ENCODE data around the gene NR3C2.

NR3C2 gene

DNA sequence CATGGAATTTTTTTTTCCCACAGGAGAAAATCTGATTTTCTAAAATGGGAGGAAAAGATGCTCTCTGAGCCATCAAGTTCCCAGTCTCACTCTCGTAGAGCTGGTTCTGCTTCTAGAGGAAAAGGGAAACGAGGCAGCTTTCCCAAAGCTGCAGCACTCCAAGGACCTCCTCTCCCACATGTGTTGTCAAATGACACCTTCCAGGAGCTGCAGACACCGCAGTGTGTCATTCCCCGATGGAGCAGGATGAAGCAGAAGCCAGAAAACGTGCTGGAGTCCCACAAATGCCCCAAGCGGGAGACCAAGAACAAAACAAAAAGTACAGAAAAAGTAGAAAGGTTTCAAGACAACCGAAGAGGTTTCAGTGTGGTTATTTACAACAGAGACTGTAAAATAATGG lies 362.3 kb downstream of the NR3C2 start:
- no peak for DNase-seq (ENCODE audit: low read depth in 2 of 2, low spot score in 1 of 2)

DNA sequence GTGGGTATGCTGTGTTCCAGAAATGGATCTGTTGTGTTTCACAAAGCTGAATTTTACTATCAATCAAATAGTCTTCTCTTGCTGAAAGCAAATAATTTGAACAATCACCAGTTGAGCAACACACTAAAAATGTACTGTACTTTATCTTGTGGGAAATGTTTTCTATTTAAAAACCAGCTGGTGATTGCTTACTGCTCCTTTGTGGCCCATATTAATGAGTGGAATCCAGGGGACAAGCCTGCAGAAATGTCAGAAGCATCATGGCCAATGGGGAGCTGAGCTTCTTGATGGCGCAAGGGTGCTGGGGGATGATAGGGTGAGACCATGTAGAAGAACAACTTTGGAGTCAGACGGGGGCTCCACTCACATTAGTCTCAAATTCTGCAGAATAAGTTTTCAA lies 364.2 kb downstream of the NR3C2 start:
- no peak for DNase-seq (ENCODE audit: low read depth in 2 of 2, low spot score in 1 of 2)

DNA sequence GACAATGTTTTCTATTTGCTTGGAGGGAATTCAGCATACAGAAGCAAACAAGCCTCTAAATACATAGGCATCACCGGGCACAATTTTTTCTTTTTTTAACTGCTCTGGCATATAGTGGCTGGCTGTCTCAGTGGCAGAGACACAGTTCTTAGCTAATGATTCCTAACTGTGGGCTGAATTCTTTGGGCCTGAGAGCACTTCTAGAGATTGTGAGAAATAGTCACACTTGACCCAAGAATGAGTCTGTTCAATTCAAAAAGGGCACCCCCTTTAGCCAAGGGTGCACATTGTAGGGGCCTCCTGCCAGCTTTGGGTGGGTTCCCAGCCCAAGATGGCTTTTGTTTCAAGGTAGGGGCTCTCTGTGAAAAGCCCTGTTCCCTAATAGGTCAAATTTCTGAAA lies 364.6 kb downstream of the NR3C2 start:
- DNase-seq (ENCODE audit: low read depth in 2 of 2, low spot score in 1 of 2) = no peak

DNA sequence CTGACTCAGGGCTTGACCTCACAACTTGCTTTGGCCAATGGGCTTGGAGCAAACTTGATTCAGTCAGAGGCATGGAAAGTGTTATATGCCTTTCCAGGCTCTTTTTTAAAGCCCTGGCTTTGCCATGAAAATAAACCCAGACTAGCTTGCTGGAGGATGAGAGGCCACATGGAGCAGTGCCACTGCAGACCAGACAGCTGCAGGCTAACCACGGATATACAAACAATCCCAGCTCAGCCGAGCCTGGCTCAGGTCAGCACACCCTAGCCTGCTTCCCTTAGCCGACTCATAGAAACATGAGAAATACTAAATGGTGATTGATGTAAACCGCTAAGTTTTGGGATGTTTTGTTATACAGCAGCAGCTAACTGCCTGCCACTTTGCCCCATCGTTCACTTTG lies 365.2 kb downstream of the NR3C2 start:
- no peak for DNase-seq (ENCODE audit: low read depth in 2 of 2, low spot score in 1 of 2)

DNA sequence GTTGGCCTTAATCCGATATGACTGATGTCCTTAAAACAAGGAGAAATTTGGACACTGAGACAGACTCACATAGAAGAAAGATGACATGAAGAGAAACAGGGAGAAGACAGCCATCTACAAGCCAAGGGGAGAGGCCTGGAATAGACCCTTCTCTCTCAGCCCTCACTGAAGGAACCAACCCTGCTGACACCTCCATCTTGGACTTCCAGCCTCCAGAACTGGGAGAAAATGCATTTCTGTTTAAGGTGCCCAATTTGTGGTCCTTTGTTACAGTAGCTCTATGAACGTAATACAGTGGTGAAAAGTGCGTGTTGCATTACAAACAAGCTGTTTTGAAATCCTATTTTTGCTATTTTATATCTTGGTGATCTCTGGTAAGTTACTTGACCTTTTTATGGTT lies 366.8 kb downstream of the NR3C2 start:
- DNase-seq (ENCODE audit: low read depth in 2 of 2, low spot score in 1 of 2) = no peak

DNA sequence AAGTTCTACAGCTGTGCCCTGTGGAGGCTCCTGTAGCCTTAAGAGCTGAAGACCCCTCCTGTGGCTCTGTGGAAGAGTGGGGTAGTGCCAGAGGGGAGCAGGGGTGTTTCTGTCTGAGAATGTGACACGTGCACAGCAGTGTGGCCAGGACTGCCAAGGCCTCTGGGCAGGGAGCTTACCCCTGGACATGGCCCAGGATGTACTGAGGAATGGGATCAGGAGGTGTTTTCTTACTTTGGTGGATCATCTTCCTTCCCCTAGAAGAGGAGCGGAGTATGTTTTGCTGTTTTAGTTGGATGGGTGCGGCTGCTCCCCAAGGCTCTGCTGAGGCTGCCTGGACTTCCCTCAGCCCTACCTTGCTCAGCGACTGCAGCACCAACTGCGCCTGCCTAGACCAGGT lies 367.8 kb downstream of the NR3C2 start:
- no peak for DNase-seq (ENCODE audit: low read depth in 2 of 2, low spot score in 1 of 2)

DNA sequence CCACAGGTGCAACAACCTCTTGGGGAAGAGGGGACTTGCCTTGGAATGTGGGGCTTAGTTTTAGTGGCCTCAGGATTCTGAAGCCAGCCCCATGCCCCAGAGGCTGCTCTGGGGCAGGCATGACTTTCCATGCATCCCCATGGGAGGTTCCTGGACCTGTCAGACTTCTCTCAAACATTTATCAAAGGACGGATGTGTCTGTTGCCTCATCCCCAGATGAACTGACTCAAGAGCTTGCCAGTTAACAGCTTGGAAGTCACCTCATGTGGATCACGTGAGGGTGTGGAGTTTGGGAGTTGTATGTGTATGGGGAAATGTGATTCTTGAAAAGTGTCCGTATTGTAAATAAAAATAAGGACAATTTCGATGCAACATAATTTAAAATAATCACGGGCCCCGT lies 368.9 kb downstream of the NR3C2 start:
- no peak for DNase-seq (ENCODE audit: low read depth in 2 of 2, low spot score in 1 of 2)

DNA sequence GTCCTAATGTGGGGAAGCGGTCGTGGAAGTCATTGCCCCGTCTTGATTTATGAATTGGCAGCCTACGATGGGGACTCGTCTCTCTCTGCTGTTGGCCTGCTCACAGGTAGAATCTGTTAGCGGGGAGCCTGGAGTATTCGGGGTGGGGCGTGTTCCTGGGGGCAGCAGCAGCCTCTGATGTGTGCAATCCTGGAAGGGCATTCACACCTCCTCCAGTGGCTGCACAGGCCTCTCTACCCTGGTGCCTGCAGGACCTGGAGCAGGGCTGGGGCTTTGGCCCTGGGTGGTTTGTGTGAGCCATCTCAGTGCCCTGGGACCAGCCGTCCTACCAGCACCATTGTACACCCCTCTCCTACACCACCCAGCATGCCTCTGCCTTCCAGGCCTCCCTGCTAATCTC lies 369.4 kb downstream of the NR3C2 start:
- DNase-seq (ENCODE audit: low read depth in 2 of 2, low spot score in 1 of 2) = no peak

DNA sequence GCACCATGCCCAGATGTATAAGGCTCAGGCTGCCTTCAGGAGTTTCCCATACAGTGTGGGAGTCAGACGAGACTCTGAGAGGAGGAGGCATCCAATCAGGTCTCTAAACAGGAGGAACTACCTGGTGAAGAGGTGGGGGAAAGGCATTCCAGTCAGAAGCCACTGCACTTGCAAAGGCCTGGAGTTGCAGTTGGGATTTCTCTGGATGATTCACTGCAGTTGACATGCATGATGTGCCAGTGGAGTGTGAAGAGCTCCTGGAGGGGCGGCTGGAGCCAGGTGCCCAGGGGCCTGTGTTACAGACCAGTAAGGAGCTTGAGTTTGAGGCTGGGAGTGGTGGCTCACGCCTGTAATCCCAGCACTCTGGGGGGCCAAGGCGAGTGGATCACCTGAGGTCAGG lies 371.2 kb downstream of the NR3C2 start:
- no peak for DNase-seq (ENCODE audit: low read depth in 2 of 2, low spot score in 1 of 2)

DNA sequence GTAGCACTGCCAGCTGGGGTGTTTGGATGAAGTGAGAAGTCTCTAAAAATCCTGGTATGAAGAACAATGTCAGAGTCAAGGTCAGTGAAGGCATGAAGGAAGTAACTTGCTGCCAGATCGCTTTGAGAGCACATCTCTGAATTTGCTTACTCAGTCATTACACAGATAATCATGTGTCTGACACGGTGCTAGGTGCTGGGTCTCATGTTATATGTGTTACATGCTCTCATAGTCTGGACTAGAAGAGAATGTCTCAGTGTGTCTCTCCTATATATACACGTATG lies 372.4 kb downstream of the NR3C2 start:
- DNase-seq (ENCODE audit: low read depth in 2 of 2, low spot score in 1 of 2) = no peak

DNA sequence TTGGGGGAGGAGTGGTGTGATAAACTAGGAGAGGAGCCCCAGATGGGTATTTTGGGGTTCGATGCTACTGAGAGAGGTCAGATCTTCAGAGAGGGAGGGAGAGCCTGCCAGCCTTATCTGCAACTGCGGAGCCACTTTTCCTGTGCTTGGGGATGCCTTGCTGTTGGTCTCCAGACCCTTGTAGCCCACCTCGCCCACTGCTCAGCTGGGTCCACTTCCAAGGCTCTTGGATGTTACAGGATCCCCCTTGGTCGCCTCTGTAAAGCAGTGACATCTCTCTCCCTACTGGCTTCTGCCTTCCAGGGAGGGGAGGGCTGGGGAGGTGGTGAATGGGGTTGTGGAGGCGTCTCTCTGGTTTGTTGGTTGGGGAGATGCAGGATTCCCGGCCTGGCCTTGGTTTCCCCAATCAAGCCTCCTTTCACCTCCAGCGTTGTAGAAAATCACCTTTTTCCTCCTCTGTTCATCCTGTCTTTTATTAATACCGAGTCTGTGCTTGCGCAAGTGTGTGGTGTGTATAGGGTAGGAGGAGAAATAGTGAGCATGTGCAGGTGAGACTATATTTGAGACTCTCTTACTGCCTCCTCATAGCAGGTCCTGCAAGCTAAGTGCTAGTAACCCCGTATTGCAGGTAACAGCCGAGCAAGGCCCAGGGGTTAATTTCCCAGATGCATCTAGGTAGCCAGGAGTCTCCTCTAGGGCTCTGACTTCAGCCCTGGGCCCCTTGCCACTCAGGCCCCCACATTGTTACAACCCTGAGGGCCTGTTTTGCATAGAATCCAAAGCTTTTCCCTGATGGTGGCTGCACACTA lies 372.9 kb downstream of the NR3C2 start:
- no peak for DNase-seq (ENCODE audit: low read depth in 2 of 2, low spot score in 1 of 2)

DNA sequence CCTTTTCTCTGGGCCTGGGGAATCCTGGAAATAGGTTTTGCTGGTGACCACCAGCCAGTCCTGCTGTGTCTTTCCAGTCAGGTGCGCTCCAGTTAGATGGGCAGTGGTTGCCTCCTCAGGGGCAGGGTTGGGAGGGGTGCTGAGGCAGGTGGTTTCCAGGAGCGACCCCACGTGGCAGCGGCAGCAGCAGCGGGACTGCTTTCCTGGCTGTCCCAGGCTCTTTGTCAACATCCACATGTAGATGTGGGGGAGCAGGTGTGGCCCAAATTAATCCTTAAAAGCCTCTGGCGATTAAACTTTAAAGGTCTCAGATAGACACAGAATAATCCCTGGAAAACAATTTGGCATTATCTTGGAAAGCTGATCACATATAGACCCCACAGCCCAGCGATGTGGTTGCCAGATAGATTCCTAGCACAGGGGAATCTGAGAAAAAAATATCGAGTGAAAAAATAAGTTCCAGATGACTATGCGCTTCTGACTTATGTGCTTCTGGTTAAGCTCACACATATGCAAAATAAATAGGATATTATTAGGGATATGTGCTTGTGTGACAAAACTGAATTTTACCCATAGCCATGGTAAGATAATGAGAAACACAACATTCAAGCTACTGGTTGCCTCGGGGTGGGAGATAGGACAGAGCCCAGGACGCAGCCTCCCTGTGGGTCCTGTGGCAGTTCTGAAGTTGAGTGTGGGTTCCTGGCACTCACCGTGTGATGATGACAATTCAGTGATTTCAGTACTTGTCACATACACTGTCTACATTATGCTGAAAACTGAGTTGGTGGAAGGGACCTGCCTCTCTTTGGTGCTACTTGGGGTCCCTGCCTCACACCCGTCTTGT lies 373.9 kb downstream of the NR3C2 start:
- no peak for DNase-seq (ENCODE audit: low read depth in 2 of 2, low spot score in 1 of 2)

DNA sequence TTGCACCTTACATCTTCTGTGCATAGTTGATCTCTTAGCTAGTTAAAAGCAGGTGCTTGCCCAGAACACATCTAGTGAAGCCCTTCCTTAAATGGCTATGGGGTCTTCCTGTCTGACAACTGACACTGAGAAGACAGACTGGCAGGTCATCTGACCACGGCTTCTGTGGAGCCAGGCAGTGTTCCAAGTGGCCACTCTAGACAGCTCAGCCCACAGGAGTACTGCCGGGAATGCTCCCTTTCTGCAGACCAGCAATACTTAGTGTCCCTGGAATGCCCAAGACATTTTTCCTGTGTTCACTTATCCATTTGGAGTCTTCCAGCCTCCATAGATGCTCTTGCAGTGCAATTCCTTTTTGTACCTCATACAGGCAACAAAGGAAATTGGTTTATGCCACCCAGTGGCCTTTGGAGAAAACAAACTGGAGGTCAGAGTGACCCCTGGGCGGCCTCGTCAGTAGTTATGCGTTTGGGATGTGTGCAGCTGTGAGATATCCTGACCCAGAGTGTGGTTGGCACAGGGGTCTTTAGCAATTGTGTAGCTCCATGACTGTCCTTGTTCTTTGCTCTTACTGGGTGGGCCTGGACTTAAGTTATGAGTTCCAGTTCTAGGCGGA lies 374.8 kb downstream of the NR3C2 start:
- no peak for DNase-seq (ENCODE audit: low read depth in 2 of 2, low spot score in 1 of 2)

DNA sequence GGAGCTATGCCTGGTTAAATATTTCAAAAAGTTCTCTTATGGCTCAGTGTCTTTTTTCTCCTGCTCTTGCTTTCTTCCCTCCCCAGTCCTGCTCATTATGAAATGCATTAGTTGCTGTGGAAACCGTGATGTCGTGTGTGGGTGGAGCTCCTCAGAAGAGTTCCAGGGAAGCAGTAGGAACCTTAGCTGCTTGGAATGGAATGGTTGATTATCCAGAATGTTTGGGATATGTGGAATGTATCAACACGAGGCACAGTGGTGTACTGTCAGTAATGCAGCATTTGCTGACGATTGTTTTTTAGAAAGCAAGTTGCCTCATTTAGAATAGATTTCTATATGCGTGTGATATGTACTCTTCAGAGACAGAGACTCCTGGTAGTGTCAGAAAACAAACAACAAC lies 377.1 kb downstream of the NR3C2 start:
- DNase-seq (ENCODE audit: low read depth in 2 of 2, low spot score in 1 of 2) = no peak

DNA sequence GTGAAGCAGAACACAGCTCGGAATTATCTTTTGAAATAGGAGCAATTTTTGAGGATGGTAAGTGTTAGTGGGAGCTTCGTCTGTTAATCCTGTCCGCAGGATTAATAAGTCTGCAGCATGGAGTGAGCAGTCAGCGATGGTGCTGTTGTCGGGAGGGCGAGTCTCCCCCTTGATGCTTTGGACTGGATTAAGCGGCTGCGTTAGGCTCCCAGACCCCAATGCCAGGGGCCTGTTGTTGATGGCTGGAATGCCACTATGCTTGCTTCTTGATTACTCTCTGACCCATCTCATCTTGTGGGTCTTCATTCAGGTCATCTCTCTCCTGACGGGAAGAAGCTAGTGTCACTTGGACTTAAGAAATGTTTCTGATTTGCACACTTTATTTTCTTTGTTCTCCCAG lies 377.8 kb downstream of the NR3C2 start:
- no peak for DNase-seq (ENCODE audit: low read depth in 2 of 2, low spot score in 1 of 2)

DNA sequence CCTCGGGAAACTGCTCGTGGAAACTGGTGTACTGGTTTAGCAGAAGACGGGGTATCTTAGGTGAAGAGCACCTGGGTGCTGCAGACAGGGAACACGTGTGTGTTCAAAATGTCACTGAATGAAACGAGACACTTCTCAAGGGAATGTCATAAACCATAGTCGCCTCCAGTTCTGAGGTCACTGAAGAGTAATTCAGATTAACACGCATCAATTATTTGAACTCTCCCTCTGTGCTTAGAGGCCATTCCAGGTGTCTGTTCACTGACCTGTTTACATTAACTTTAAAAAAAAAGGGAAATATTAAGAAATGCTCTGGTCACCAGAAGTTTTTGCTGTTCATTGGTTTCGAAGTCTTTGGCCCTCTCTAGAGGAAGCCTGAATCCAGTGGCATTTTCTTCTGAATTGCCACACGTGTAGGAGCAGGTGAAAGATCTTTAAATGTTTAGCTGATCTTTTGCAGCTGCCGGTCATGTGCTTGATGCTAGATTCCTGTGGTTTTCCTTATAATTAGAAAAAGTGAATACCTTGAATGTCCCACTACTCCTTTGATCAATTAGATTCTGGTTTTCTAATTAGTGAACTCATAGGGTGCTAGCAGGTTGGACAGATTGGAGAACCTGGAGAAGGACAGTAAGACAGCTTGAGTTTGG lies 379.8 kb downstream of the NR3C2 start:
- DNase-seq (ENCODE audit: low read depth in 2 of 2, low spot score in 1 of 2) = no peak

DNA sequence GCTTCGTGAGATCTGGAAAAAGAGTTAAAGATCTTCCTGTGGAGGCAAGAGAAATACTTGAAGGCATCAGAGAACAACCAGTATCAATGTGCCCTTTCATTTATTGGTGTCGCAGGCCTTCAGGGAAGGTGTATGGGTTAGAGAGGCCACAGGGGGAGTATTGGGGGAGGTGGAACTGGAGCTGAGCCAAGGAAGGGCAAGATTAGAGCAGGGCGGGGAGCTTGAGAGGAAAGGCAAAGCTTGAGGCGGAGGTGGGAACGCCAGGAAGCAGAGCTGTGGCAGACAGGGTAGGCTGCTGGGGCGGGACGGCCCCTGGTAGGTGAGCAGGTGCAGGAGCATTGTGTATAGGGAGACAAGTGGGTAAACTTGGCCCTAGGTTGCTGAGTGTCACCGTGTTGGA lies 380.4 kb downstream of the NR3C2 start:
- DNase-seq (ENCODE audit: low read depth in 2 of 2, low spot score in 1 of 2) = no peak

DNA sequence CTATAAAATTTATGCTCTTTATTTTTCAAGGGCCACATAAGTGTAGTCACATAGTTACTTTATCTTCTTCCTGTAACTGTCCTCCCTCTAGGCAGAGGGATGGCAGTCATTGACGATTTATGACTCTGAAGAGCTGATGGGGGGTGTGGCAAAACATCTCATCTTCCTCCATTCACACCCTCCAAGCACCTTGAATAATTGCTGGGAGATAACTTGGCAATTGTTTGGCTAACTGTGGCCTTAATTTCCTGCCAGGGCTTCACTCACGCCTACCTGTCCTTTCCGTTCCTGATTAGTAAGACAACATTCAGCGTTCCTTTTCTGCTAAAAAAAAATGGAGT lies 381.1 kb downstream of the NR3C2 start:
- no peak for DNase-seq (ENCODE audit: low read depth in 2 of 2, low spot score in 1 of 2)

DNA sequence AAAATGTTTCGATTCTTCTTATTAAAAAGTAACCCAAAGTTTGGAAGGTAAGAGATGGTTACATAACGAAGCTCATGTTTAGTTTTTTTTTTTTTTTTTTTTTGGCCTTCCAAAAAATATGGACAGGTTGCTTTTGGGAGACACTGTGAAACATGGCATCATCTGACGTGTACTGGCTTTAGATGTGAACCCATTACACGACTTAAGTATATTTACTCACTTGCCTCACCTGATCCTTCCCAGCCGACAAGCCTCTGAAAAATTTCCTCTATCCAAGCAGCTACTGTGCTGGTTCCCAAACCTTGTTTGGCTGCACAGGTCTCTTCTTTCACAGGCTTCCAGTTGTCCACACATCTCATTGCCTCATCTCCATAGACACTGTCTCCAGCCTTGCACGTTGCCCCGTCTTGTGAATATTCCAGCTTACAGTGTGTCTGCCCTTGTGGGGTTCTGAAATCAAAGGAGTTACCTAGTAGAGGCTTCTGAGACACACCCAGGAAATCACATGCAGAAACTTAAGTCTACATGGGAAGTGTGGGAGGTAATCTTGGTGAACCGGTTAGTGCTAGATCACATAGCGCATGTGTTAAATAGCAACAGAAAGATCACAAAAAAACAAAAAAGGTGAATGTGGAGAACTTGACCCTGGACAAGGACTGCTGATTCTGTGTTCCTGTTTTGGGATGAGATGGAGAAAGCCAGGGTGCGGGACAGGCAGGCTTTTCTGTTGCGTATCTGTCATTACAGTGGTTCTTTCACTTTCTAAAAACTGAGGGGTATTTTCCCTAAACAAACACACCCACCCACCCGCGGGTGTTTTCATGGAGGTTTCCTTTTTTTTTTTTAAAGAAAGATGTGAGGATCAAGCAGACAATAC lies 381.7 kb downstream of the NR3C2 start:
- DNase-seq (ENCODE audit: low read depth in 2 of 2, low spot score in 1 of 2) = no peak

DNA sequence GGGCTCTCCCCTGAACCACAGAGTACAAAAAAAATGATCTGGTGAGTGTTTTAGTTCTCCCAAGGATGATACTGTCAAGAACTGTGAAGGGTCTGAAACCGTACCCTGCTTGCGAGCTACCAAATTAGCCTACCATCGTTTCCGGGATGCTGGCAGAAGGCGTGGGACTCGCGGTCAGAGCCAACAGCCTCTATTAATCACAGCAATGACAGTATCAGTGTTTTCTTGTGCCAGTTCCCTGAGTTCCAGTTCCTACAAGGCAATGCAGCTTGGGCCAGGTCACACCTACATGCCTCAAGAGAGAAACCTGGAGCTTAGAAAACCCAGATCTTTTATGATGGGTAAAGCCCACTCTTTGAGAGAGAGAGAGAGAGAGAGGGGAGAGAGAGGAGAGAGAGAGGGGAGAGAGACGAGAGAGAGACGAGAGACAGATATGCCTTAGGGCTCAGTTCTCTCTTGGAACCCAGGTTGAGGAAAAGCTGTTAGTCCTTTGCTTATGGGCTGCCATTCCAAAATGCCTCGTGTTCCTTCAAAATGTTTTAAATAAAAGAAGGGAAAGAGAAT lies 382.5 kb downstream of the NR3C2 start:
- DNase-seq (ENCODE audit: low read depth in 2 of 2, low spot score in 1 of 2) = no peak
